Heart left ventricle (tissue), 16 donors: Measurements from ENCODE around the gene RUNX1. TPM values are rescaled to one million over a fixed set of nuclear protein-coding genes. Genes with fewer than 3 reads are reported as not detected.
A peak's percentile ranks its signal among the peaks of the same experiment; 100 is the strongest.

Experiments
- ATAC-seq, 4 donors: fragments of 200-7000 bp; cut with Tn5 transposase; one replicate each; pipeline ENCODE4 v1.9.1; 2020 to 2022; ENCODE audit warnings: moderate library complexity in 4 of 4, mild to moderate bottlenecking in 3 of 4, moderate number of reproducible peaks in 1 of 4
- DNase-seq, 5 donors: peaks; one replicate each; pipeline ENCODE4 v3.0.0-alpha.2; 2020
- H3K27ac ChIP-seq, 12 donors: fragments of 200-600 bp; sonication (generic) in 4 of 12; one replicate each; pipeline versions ENCODE4 v1.5.0 to v1.8.0; 2016 to 2022; ENCODE audit warnings: mild to moderate bottlenecking in 2 of 12
- H3K27me3 ChIP-seq, 9 donors: fragments of 200-600 bp; sonication (generic) in 2 of 9; one replicate each; pipeline versions ENCODE4 v1.5.1 to v1.8.0; 2016 to 2022; ENCODE audit warnings: mild to moderate bottlenecking in 3 of 9
- H3K36me3 ChIP-seq, 9 donors: fragments of 200-600 bp; sonication (generic) in 2 of 9; one replicate each; pipeline versions ENCODE4 v1.5.0 to v1.8.0; 2018 to 2022; ENCODE audit warnings: mild to moderate bottlenecking in 2 of 9
- H3K4me1 ChIP-seq, 12 donors: fragments of 200-600 bp; sonication (generic) in 4 of 12; one replicate each; pipeline versions ENCODE4 v1.5.0 to v1.8.0; 2016 to 2022; ENCODE audit warnings: mild to moderate bottlenecking in 3 of 12
- H3K4me3 ChIP-seq, 12 donors: fragments of 200-600 bp; sonication (generic) in 4 of 12; one replicate each; pipeline versions ENCODE4 v1.5.0 to v1.8.0; 2017 to 2022; ENCODE audit warnings: mild to moderate bottlenecking in 9 of 12, moderate library complexity in 4 of 12
- H3K9me3 ChIP-seq, 12 donors: fragments of 200-600 bp; sonication (generic) in 4 of 12; one replicate each; pipeline versions ENCODE4 v1.5.0 to v1.8.0; 2016 to 2022; ENCODE audit warnings: mild to moderate bottlenecking in 1 of 12
- CTCF ChIP-seq, 12 donors: fragments of 200-600 bp; sonication (generic) in 4 of 12; IDR thresholded peaks; one replicate each; pipeline versions ENCODE4 v1.5.0 to v1.8.0; 2018 to 2022; ENCODE audit warnings: antibody characterized with exemption in 12 of 12, mild to moderate bottlenecking in 5 of 12
- POLR2A ChIP-seq, 2 donors: fragments of 450-650 bp; IDR thresholded peaks; one replicate each; pipeline ENCODE4 v1.6.1; 2017; ENCODE audit warnings: antibody characterized with exemption in 2 of 2, mild to moderate bottlenecking in 2 of 2, moderate library complexity in 2 of 2
- WGBS, 4 donors: extraction: QIAGEN DNeasy Blood & Tissue Kit in 2 of 4; methylation state at CpG; one replicate each; pipeline versions ENCODE4 v1.1.5 to v1.1.7; 2013 to 2018; 5-methylcytosine and 5-hydroxymethylcytosine counted together
- intact Hi-C, 10 donors: fragments of 100-400 bp; cut with DNase I; formaldehyde crosslinking; loops; one replicate each; pipeline versions ENCODE4 v1.11.1 to v1.14.2; 2022
- polyA plus RNA-seq, 2 donors: library from polyadenylated mRNA; stranded (reverse); fragments of 200-250 nt; gene quantifications; one replicate each; pipeline ENCODE4 v1.2.3, GENCODE V29; 2013
- total RNA-seq, 9 donors: library from RNA; depleted of rRNA in 2 of 9; stranded (reverse); fragments of >200 nt in 2 of 9; fragmentation: NEBNext Ultra II Directional in 3 of 9; extraction: Animal tissue kit (Norgen Biotek cat#: 25700) in 3 of 9; gene quantifications; one replicate each; pipeline versions ENCODE4 v1.1.0 to v1.2.4, GENCODE V29; 2016 to 2023
- donor health status: ischemic (EF 13 %, LVEDD 7.1; RV severe dilation, severe dysfunction).
- donor health status: healthy with polysubstance abuse.
- donor health status: DM: no; HTN: yes; CAD: no.
- donor health status: DM: no; HTN: no; CAD: no.
- donor health status: ischemic (EF 25% LVEDD 6.9; RV normal size, moderate dysfunction).
- donor health status: ischemic (EF 25% LVEDD 5.7; RV mildly dilated, moderate dysfunction).
- donor health status: healthy.
- donor health status: DM: yes; HTN: yes; CAD: no.
- donor health status: ischemic (EF 35%, LVEDD 5.7; RV mildly dilated, moderate dysfunction).
- donor health status: nonischemic (EF 11% LVEDD 7.7; RV severe dilation, severe dysfunction).
- donor health status: DM: yes; HTN: yes; CAD: no.
- donor health status: PGD.
- donor health status: ischemic (EF 29% LVEDD 5.4; RV normal size, mild dysfunction).
- donor health status: nonischemic (EF 23%, LVEDD 6.1; RV moderate dilation, normal function).

RUNX1 gene
- total and polyA plus RNA-seq, 11 donors: 0.61 to 54.5 (median 4.1) TPM

- peaks cover 0 to 24% (median 0%) of the 10 kb centered on the region in 12 donors for H3K4me1 ChIP-seq
- H3K36me3 ChIP-seq: peaks cover 0 to 8% (median 0%) of the 10 kb centered on the region in 9 donors
- DNase-seq (no peak), ATAC-seq (no peak)
- intact Hi-C loops: no loop called here
- H3K4me3 ChIP-seq: no peak overlapping the region
- 44 to 56% (median 48%) methylated on average over 2 of the region's 2 CpGs for WGBS, 4 donors
- H3K9me3 ChIP-seq: no peaks in the 10 kb centered on the region
- TF ChIP-seq POLR2A (IDR thresholded peaks at IDR 0.05) (no peak), CTCF (IDR thresholded peaks at IDR 0.05) (no peak)
- H3K27ac ChIP-seq: no peak overlapping the region
- no peaks in the 10 kb centered on the region for H3K27me3 ChIP-seq
Observed at GRCh38 chr21:35005077-35005476, 44.0 kb downstream of the RUNX1 start.

GRCh38 chr21:35004314-35004713, 44.8 kb downstream of the RUNX1 start:
- peaks cover 0 to 8% (median 0%) of the 10 kb centered on the region in 9 donors for H3K36me3 ChIP-seq
- no peak for TF ChIP-seq CTCF (IDR thresholded peaks at IDR 0.05)
- TF ChIP-seq POLR2A (IDR thresholded peaks at IDR 0.05): no peak
- 76 to 90% (median 81%) methylated on average over 3 of the region's 3 CpGs for WGBS, 4 donors
- H3K4me1 ChIP-seq: peaks cover 0 to 31% (median 0%) of the 10 kb centered on the region in 12 donors
- intact Hi-C loops: no loop called here
- DNase-seq (no peak), ATAC-seq (no peak)
- H3K9me3 ChIP-seq: no peaks in the 10 kb centered on the region
- H3K4me3 ChIP-seq: no peak overlapping the region
- no peak overlapping the region for H3K27ac ChIP-seq
- no peaks in the 10 kb centered on the region for H3K27me3 ChIP-seq

GRCh38 chr21:35002879-35003722, 46.0 kb downstream of the RUNX1 start:
- WGBS, 4 donors: 73 to 81% (median 79%) methylated on average over 5 of the region's 5 CpGs
- Histone ChIP-seq H3K4me3 (no peak overlapping the region), H3K9me3 (no peaks in the 10 kb centered on the region), H3K27me3 (no peaks in the 10 kb centered on the region), H3K4me1 (peaks cover 0 to 43% (median 0%) of the 10 kb centered on the region in 12 donors), H3K27ac (peak overlapping the region in 2 of 12 donors; percentile 3 to 29), H3K36me3 (peaks cover 0 to 8% (median 0%) of the 10 kb centered on the region in 9 donors)
- TF ChIP-seq POLR2A (IDR thresholded peaks at IDR 0.05) (no peak), CTCF (IDR thresholded peaks at IDR 0.05) (no peak)
- intact Hi-C loops: no loop called here
- DNase-seq (peak in 1 of 5 donors; percentile 41), ATAC-seq (peak; percentile 25 to 85 (median 38))

- 70 to 76% (median 74%) methylated on average over 10 of the region's 10 CpGs for WGBS, 4 donors
- TF ChIP-seq POLR2A (IDR thresholded peaks at IDR 0.05): no peak
- TF ChIP-seq CTCF (IDR thresholded peaks at IDR 0.05): no peak
- no peak for DNase-seq
- ATAC-seq: peak in 2 of 4 donors; percentile 27 to 28
- intact Hi-C loops: no loop called here
- Histone ChIP-seq H3K27me3 (no peaks in the 10 kb centered on the region), H3K4me1 (peaks cover 0 to 61% (median 0%) of the 10 kb centered on the region in 12 donors), H3K36me3 (no peaks in the 10 kb centered on the region), H3K9me3 (no peaks in the 10 kb centered on the region), H3K4me3 (no peak overlapping the region), H3K27ac (peak overlapping the region in 3 of 12 donors; percentile 2 to 7 (median 7))
Observed at GRCh38 chr21:34999397-34999941, 49.6 kb downstream of the RUNX1 start.
